GM12878 (cell line): ENCODE measurements around the gene CYP2A7.

Experiments
- ATF7 ChIP-seq: fragments of 450-650 bp; IDR thresholded peaks from 2 replicates; pipeline ENCODE4 v1.6.1; 2016; ENCODE audit warnings: low read depth, mild to moderate bottlenecking
- HDAC6 ChIP-seq: fragments of 200-600 bp; sonication (generic); IDR thresholded peaks from one replicate; pipeline ENCODE4 v1.8.0; 2017; ENCODE audit warnings: antibody characterized with exemption; ENCODE audit not compliant: unreplicated experiment
- MYC ChIP-seq: IDR thresholded peaks from 2 replicates; pipeline ENCODE4 v1.6.1; 2011; ENCODE audit warnings: mild to moderate bottlenecking, low read length, moderate library complexity, inconsistent platforms; ENCODE audit not compliant: insufficient read depth, insufficient replicate concordance, insufficient read length, severe bottlenecking
- NR2C2 ChIP-seq: IDR thresholded peaks from 2 replicates; pipeline ENCODE4 v1.6.1; 2011; ENCODE audit warnings: borderline replicate concordance, low read depth; ENCODE audit not compliant: control insufficient read depth, insufficient read length
- RB1 ChIP-seq: fragments of 450-650 bp; formaldehyde crosslinking; IDR thresholded peaks from 2 replicates; pipeline ENCODE4 v1.6.1; 2017; ENCODE audit warnings: mild to moderate bottlenecking, borderline replicate concordance
- TBL1XR1 ChIP-seq: IDR thresholded peaks from 2 replicates; pipeline ENCODE4 v1.6.1; 2012; ENCODE audit warnings: low read depth, low read length, improper control_type of control experiment

- TF ChIP-seq ATF7 (no peak), NR2C2 (no peak), RB1 (no peak), MYC (no peak), TBL1XR1 (no peak), HDAC6 (no peak)
These were observed 26.9 kb upstream of the CYP2A7 start for GRCh38 chr19:40908976-40909375.
